WTC11 (cell line): ENCODE measurements around the gene VWA3B. TPM values are rescaled to one million over a fixed set of nuclear protein-coding genes. Genes with fewer than 3 reads are reported as not detected.
"Not testable (repeated sequence)": the region's sequence is repeated elsewhere in the genome, so short reads cannot be mapped to it uniquely, and the experiment has no call there.

Experiments used
- ATAC-seq: fragments of 200-7000 bp; cut with Tn5 transposase; 2 replicates; pipeline ENCODE4 v1.10.0; 2021; ENCODE audit warnings: mild to moderate bottlenecking, moderate library complexity
- CTCF ChIA-PET: fragments of 300-600 bp; sonication (Branson Sonifier 250); formaldehyde crosslinking; loops from one replicate; lab custom pipeline; 2021; ENCODE audit warnings: antibody characterized with exemption; lab: Charles Lee
- POLR2A ChIA-PET: fragments of 350-600 bp; sonication (Branson Sonifier 250); formaldehyde crosslinking; loops from one replicate; lab custom pipeline; 2021; ENCODE audit warnings: antibody characterized with exemption; lab: Charles Lee
- DNase-seq: peaks from one replicate; pipeline ENCODE4 v3.0.0; 2021; ENCODE audit warnings: low spot score
- H3K27ac Mint-ChIP-seq: 2 replicates; pipeline ENCODE4 v1.8.0; 2021; ENCODE audit warnings: mixed read lengths
- H3K27me3 Mint-ChIP-seq: 2 replicates; pipeline ENCODE4 v1.8.0; 2021; ENCODE audit warnings: low read depth, mild to moderate bottlenecking, moderate library complexity, mixed read lengths
- H3K36me3 Mint-ChIP-seq: 2 replicates; pipeline ENCODE4 v1.8.0; 2021; ENCODE audit warnings: mixed read lengths
- H3K4me1 Mint-ChIP-seq: 2 replicates; pipeline ENCODE4 v1.8.0; 2022; ENCODE audit warnings: mixed read lengths
- H3K4me3 Mint-ChIP-seq: 2 replicates; pipeline ENCODE4 v1.8.0; 2021; ENCODE audit warnings: mild to moderate bottlenecking, moderate library complexity, mixed read lengths
- H3K9me3 Mint-ChIP-seq: 2 replicates; pipeline ENCODE4 v1.8.0; 2021; ENCODE audit warnings: mixed read lengths
- ARID4B ChIP-seq: sonication (generic); formaldehyde crosslinking; IDR thresholded peaks from 2 replicates; pipeline ENCODE4 v1.8.0; 2023; ENCODE audit warnings: missing genetic modification reagents, mild to moderate bottlenecking, borderline replicate concordance
- ATF6 ChIP-seq: sonication (generic); formaldehyde crosslinking; IDR thresholded peaks from 2 replicates; pipeline ENCODE4 v1.8.1; 2023; ENCODE audit warnings: mild to moderate bottlenecking, missing genetic modification reagents
- ERG ChIP-seq: fragments of 250-450 bp; sonication (Bioruptor Pico); IDR thresholded peaks from 2 replicates; pipeline ENCODE4 v1.8.0; 2021; ENCODE audit warnings: mild to moderate bottlenecking
- ESRRA ChIP-seq: sonication (generic); formaldehyde crosslinking; IDR thresholded peaks from 2 replicates; pipeline ENCODE4 v1.8.1; 2022; ENCODE audit warnings: mild to moderate bottlenecking, missing genetic modification reagents, borderline replicate concordance
- FOXJ3 ChIP-seq: sonication (generic); formaldehyde crosslinking; IDR thresholded peaks from 2 replicates; pipeline ENCODE4 v1.9.0; 2021; ENCODE audit warnings: missing genetic modification reagents, mild to moderate bottlenecking, borderline replicate concordance
- HMGA2 ChIP-seq: fragments of 250-450 bp; sonication (Bioruptor Pico); IDR thresholded peaks from 2 replicates; pipeline ENCODE4 v1.4.0; 2021; ENCODE audit warnings: mild to moderate bottlenecking, moderate library complexity
- JUN ChIP-seq: sonication (generic); formaldehyde crosslinking; IDR thresholded peaks from 2 replicates; pipeline ENCODE4 v1.8.0; 2023; ENCODE audit warnings: mild to moderate bottlenecking, missing genetic modification reagents
- NR3C1 ChIP-seq: sonication (generic); formaldehyde crosslinking; conservative IDR thresholded peaks from 2 replicates; pipeline ENCODE4 v1.8.1; 2023; ENCODE audit warnings: low read depth, mild to moderate bottlenecking, missing genetic modification reagents
- USF1 ChIP-seq: sonication (generic); formaldehyde crosslinking; IDR thresholded peaks from 2 replicates; pipeline ENCODE4 v1.8.0; 2022; ENCODE audit warnings: mild to moderate bottlenecking, missing genetic modification reagents
- USF2 ChIP-seq: sonication (generic); formaldehyde crosslinking; IDR thresholded peaks from 2 replicates; pipeline ENCODE4 v1.8.1; 2023; ENCODE audit warnings: mild to moderate bottlenecking, missing genetic modification reagents, moderate library complexity
- ZNF219 ChIP-seq: sonication (generic); formaldehyde crosslinking; IDR thresholded peaks from 2 replicates; pipeline ENCODE4 v1.8.0; 2023; ENCODE audit warnings: missing genetic modification reagents, mild to moderate bottlenecking, borderline replicate concordance
- ZNF232 ChIP-seq: sonication (generic); formaldehyde crosslinking; IDR thresholded peaks from 2 replicates; pipeline ENCODE4 v1.8.0; 2022; ENCODE audit warnings: mild to moderate bottlenecking, missing genetic modification reagents
- ZNF416 ChIP-seq: fragments of 250-450 bp; sonication (Bioruptor Pico); IDR thresholded peaks from 2 replicates; pipeline ENCODE4 v1.9.0; 2021; ENCODE audit warnings: mild to moderate bottlenecking, inconsistent platforms
- ZNF671 ChIP-seq: fragments of 250-450 bp; sonication (Bioruptor Pico); IDR thresholded peaks from 2 replicates; pipeline ENCODE4 v1.8.0; 2021; ENCODE audit warnings: mild to moderate bottlenecking
- ZSCAN18 ChIP-seq: fragments of 250-450 bp; sonication (Bioruptor Pico); IDR thresholded peaks from 2 replicates; pipeline ENCODE4 v2.1.2; 2022; ENCODE audit warnings: mild to moderate bottlenecking, moderate library complexity
- total RNA-seq: library from RNA; stranded (reverse); gene quantifications from 3 replicates; pipeline ENCODE4 v1.2.3, GENCODE V29; 2021

VWA3B gene
- total RNA-seq, 1 experiment from 2014 or later, result not detected

- Mint-ChIP-seq H3K27ac (no peak overlapping the region), H3K4me1 (peaks cover 14% of the 10 kb centered on the region), H3K9me3 (peaks cover 36% of the 10 kb centered on the region), H3K4me3 (no peak overlapping the region), H3K27me3 (peaks cover 30% of the 10 kb centered on the region), H3K36me3 (peaks cover 20% of the 10 kb centered on the region)
- POLR2A ChIA-PET, result no interaction called here
- CTCF ChIA-PET, result no interaction called here
- ATAC-seq (no peak), DNase-seq (no peak)
- TF ChIP-seq JUN (CRISPR knock-in tag) (no peak), ZNF416 (CRISPR knock-in tag) (no peak), ERG (CRISPR knock-in tag) (no peak), ARID4B (CRISPR knock-in tag) (no peak), HMGA2 (CRISPR knock-in tag) (no peak)
Observed at GRCh38 chr2:98043101-98043500, 43.9 kb upstream of the VWA3B start.

GRCh38 chr2:98044730-98045129 is 42.2 kb upstream of the VWA3B start:
- H3K9me3 Mint-ChIP-seq, result peaks cover 36% of the 10 kb centered on the region
- POLR2A ChIA-PET, CTCF ChIA-PET, H3K4me3 Mint-ChIP-seq, ATAC-seq, DNase-seq, H3K27ac Mint-ChIP-seq: not testable (repeated sequence)
- H3K4me1 Mint-ChIP-seq, result peaks cover 11% of the 10 kb centered on the region
- H3K36me3 Mint-ChIP-seq, result peaks cover 20% of the 10 kb centered on the region
- H3K27me3 Mint-ChIP-seq, result peaks cover 39% of the 10 kb centered on the region

GRCh38 chr2:98050070-98050469 is 36.9 kb upstream of the VWA3B start:
- Mint-ChIP-seq H3K4me3 (no peak overlapping the region), H3K27me3 (peaks cover 32% of the 10 kb centered on the region), H3K4me1 (peaks cover 8% of the 10 kb centered on the region; the same call in 1 of the 2 replicates), H3K27ac (no peak overlapping the region), H3K36me3 (peaks cover 4% of the 10 kb centered on the region), H3K9me3 (peaks cover 11% of the 10 kb centered on the region)
- no peak for DNase-seq
- ChIA-PET CTCF (no interaction called here), POLR2A (no interaction called here)
- TF ChIP-seq ATF6, result no peak
- TF ChIP-seq ZNF671 (CRISPR knock-in tag), result no peak
- no peak for TF ChIP-seq ZNF219
- ATAC-seq, result no peak

- Mint-ChIP-seq H3K27me3 (peaks cover 2% of the 10 kb centered on the region), H3K4me1 (peaks cover 5% of the 10 kb centered on the region; the same call in 1 of the 2 replicates), H3K36me3 (no peaks in the 10 kb centered on the region), H3K4me3 (no peak overlapping the region), H3K9me3 (peaks cover 16% of the 10 kb centered on the region), H3K27ac (no peak overlapping the region)
- DNase-seq (no peak), ATAC-seq (no peak)
- TF ChIP-seq FOXJ3 (CRISPR knock-in tag) (no peak), ZNF232 (CRISPR knock-in tag) (no peak), USF1 (CRISPR knock-in tag) (no peak), NR3C1 (no peak), ESRRA (CRISPR knock-in tag) (no peak), USF2 (CRISPR knock-in tag) (no peak), ZSCAN18 (no peak)
- POLR2A ChIA-PET, result no interaction called here
- CTCF ChIA-PET, result no interaction called here
Observed at GRCh38 chr2:98058191-98058975, 28.6 kb upstream of the VWA3B start.
